PC-3 (cell line): ENCODE data around the gene RPS6KC1.

ENCODE experiments used
- EZH2 ChIP-seq: fragments of 300-600 bp; sonication (generic); IDR thresholded peaks from one replicate; pipeline ENCODE4 v1.6.1; 2017; ENCODE audit warnings: antibody characterized with exemption, mild to moderate bottlenecking, low read length; ENCODE audit not compliant: unreplicated experiment
- EZH2phosphoT487 ChIP-seq: fragments of 300-600 bp; sonication (generic); IDR thresholded peaks from 2 replicates; pipeline ENCODE4 v1.6.1; 2018; ENCODE audit warnings: mild to moderate bottlenecking, antibody characterized with exemption, low read length, borderline replicate concordance
- TF ChIP-seq, protein P1 (sequence below): fragments of 300-600 bp; sonication (generic); conservative IDR thresholded peaks from 2 replicates; pipeline ENCODE4 v1.5.1; 2017; ENCODE audit warnings: antibody characterized with exemption, low read depth, mild to moderate bottlenecking, low read length

DNA sequence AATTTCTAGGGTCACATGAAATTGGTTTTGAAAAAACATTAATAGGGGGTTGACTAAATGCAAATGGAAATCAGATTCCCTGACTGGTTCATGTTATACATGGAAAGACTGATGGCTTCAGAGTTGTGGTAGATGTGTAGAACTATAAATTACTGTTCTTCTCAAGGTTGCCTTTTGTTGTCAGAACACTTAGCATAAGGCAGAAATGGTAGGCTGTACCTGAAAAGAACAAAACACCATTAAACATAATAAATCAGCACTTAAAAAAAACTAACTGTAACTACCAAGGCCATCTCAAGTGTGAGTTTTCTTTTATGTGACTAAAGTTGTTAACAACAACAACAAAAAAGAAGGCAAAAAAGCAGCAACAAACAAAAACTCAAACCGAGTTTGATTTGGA, 111.8 kb downstream of the RPS6KC1 start:
- TF ChIP-seq EZH2 (no peak), EZH2phosphoT487 (no peak)
- TF ChIP-seq, protein P1, sequence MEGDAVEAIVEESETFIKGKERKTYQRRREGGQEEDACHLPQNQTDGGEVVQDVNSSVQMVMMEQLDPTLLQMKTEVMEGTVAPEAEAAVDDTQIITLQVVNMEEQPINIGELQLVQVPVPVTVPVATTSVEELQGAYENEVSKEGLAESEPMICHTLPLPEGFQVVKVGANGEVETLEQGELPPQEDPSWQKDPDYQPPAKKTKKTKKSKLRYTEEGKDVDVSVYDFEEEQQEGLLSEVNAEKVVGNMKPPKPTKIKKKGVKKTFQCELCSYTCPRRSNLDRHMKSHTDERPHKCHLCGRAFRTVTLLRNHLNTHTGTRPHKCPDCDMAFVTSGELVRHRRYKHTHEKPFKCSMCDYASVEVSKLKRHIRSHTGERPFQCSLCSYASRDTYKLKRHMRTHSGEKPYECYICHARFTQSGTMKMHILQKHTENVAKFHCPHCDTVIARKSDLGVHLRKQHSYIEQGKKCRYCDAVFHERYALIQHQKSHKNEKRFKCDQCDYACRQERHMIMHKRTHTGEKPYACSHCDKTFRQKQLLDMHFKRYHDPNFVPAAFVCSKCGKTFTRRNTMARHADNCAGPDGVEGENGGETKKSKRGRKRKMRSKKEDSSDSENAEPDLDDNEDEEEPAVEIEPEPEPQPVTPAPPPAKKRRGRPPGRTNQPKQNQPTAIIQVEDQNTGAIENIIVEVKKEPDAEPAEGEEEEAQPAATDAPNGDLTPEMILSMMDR = no peak
